ENCODE results near the gene APEH.
A peak's percentile ranks its signal among the peaks of the same experiment; 100 is the strongest.

The APEH gene

DNA sequence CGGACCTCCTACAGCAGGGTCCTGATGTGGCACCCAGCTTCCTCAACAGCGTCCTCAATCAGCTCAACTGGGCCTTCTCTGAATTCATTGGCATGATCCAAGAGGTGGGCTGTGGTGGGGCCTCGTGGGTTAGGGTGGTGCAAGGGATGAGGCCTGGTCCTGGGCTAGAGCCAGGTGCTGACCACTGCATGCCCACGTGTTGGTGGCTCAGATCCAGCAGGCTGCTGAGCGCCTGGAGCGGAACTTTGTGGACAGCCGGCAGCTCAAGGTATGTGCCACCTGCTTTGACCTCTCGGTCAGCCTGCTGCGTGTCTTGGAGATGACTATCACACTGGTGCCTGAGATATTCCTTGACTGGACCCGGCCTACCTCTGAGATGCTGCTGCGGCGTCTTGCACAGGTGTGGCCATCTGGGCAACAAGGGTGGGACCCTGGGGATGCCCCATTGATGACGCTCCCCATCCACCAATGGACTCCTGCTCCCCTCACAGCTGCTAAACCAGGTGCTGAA, 41.5 kb downstream of the APEH start:
- FAIRE-seq, result no peak

DNA sequence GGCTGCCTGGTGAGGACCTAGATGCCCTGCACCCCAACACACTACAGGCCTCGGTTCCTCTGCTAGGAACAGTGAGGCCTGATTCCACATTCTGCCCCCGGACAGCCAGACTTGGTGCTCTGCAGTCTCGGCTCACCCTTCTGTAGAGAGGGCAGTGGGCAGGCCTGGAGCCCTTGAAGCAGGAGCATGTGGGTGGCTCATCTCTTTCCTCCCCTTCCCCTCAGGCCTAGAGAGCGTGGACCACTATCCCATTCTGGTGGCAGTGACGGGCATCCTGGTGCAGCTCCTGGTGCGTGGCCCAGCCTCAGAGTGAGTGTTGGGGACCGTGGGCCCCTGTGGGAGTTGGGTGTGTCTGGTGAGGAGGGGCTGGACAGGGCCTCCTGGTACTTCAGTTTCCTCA, 42.0 kb downstream of the APEH start:
- no peak for FAIRE-seq

DNA sequence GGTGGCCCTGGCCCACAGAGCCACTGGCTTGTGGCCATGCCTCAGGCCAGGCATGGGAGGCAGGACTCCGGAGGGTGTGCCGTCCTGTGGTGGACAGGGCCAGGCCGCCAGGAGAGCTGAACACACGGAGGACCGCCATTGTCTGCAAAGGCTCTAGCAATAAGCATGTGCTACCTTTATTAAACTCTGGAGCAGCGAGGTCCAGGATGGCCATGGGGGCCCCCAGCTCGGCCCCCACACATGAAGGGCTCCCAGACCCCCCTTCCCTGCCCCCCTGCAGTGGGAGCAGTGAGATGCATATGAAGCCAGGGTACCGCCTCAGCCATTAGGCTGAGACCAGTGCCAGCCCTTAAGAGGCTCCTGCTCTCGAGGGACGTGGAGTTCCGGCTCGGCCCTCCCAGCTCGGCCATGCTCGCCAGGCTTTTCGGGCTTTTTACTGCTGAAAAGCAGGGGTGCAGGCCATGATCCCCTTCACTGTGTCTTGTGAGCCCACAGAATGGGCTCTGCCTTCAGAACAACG, 42.6 kb downstream of the APEH start:
- FAIRE-seq, result no peak

DNA sequence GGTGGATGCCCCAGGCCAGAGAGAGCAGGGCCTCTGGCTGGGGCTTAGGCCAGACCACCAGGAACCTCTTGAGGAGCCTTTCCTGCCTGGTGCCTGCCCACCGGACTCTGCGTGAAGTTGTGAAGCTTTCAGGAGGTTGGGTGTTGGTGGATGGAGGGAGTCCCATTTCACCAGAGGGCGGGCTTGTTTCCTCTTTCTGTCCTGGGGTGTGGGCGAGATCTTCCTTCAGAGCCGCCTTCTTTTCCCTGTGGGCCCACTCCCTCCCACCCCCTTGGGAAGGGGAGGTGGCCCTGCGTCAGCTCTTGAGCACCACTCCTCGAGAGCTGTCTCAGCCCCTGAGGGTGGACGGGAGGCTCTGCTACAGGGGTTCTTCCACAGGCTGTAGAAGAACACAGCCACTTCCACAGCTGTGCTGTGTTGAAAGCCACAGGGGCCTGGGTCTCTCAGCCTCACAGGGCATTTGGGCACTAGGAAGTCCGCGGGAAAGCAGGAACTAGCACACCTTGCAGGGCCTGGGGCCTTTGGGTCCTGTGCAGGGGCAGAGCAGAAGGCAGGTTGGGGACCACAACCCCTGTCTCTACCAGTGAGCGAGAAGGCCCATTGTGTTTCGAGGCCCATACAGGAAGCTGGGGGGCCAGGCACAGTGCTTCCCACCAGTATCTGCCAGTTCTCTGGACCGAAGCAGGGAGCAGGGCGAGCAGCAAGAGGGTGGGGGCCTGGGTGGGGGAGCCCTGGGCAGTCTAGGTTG, 43.2 kb downstream of the APEH start:
- no peak for FAIRE-seq

DNA sequence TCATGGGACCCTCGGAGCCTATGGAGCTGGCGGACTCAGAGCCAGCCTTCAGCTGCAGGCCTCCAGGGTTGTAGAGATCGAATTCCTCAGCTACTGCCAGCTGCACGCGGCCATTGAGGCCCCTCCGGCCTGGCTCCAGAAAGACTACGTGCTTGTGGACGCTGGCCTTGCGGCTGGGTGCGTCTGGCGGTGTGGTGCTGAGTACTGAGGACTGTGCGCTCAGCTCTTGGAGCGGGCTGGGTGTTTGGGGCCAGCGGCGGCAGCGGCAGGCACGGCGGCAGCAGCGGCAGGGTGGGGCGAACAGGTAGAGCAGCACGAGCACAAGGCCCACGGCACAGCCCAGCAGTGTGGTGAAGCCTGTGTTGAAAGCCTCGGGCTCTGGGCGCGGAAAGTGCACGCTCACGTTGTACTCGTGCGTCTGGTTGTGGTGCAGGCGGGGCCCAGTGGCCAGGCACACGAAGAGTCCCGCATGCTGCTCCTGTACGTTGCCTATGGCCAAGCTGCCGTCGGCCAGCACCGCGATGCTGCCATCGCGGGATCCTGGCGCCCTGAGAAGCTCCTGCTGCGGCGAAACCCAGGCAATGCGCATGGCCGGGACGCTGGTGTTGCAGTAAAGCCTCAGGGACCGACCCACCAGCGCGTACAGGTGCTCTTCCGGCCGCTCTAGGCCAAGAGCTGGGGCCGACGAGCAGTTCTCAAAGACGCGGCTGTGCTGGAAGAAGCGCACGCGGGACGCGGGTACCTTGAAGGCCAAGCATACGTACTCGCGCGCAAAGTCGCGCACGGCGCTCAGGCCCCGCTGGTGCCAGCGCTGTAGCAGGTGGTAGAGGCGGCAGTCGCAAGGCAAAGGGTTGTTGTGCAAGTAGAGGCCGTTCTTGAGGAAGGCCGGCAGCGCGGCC, 44.1 kb downstream of the APEH start:
- no peak for FAIRE-seq

DNA sequence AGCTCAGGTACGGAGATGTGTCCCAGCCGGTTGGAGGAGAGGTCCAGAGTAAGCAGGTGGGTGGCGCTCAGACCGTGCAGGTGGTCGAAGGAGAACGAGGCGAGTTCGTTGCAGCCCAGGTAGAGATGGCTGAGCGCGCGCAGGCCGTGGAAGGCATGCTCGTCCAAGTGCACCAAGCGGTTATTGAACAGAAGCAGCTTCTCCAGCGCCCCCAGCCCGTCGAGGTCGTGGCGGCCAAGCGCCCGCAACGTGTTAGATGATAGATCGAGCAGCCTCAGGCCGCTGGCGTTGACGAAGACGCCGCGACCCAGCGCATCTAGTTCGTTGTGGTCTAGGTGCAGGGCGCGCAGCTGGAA, 44.7 kb downstream of the APEH start:
- no peak for FAIRE-seq

DNA sequence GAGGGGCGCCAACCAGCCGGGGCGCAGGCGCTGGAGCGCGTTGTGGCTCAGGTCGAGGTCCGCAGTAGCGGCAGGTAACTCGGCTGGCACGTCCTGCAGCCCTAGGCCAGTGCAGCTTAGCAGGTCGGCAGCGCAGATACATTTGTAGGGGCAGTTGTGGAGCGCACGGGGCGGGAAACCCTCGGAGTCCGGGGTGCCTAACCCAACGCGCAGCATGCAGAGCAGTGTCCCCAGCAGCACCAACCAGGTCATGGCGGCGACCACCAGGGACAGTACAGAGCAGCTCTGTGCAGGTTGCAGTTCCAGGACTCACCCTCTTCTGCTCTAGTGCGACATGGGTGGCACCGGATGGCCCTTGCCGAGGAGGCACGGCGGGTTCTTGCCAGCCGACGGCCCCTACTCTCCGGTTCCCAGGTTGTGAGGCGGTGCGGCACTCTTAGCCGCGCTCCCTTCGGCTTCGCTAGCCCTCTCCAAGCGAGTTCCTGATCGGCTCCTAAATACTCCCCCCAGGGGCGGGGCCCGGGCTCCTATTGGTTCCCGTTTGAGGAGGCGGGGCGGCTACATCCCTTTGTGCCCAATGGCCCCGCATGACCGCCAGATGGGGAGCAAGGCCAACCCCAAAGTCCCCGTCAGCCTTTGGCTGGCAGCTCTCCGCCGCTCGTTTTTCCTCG, 45.2 kb downstream of the APEH start, which contains the start of gene AMIGO3:
TSS of gene AMIGO3 (minus strand) at position 471 of the 671 bp plus-strand sequence. CDS start at position 252, 219 bp downstream.
- FAIRE-seq, result no peak

DNA sequence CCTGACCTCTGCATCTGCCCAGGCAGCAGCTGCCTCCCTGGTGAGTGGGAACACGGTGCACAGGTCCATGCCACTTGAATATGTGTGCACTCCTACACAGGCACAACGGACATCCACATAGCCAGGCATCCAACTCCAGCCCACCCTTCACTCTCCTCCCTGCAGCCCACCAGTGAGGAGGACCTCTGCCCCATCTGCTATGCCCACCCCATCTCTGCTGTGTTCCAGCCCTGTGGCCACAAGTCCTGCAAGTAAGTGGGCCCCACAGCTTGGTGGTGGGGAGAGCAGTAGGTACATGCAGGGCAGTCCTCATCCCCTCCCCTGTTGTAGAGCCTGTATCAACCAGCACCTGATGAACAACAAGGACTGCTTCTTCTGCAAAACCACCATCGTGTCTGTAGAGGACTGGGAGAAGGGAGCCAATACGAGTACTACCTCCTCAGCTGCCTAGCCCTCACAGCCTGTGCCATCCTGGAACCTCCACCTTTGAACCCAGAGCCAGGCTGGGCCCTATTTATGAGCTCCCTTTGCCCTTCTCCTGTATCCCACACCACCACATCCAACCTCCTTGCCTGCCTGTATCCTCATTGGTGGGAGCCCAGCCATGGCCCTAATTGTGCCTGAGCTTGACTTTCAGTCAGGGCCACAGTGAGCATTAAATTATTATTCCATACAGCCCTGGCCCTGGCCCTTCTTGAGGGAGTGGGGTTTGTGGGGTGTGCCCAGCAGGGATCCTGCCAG, 46.9 kb downstream of the APEH start:
- FAIRE-seq, result no peak

DNA sequence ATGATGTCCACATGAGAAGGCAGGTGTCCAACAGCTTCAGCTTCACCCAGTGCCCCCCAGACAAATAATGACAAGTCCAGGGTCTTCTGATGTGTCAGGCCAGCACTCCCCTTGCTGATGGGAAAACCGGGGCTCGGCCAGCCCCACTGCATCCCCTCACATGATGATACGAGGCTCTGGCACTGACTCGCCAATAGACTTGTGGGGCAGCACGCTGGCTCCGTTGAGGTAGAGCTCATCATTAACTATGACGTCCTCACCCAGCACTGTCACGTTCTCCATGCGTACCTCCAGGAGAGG, 47.4 kb downstream of the APEH start:
- FAIRE-seq, result no peak

DNA sequence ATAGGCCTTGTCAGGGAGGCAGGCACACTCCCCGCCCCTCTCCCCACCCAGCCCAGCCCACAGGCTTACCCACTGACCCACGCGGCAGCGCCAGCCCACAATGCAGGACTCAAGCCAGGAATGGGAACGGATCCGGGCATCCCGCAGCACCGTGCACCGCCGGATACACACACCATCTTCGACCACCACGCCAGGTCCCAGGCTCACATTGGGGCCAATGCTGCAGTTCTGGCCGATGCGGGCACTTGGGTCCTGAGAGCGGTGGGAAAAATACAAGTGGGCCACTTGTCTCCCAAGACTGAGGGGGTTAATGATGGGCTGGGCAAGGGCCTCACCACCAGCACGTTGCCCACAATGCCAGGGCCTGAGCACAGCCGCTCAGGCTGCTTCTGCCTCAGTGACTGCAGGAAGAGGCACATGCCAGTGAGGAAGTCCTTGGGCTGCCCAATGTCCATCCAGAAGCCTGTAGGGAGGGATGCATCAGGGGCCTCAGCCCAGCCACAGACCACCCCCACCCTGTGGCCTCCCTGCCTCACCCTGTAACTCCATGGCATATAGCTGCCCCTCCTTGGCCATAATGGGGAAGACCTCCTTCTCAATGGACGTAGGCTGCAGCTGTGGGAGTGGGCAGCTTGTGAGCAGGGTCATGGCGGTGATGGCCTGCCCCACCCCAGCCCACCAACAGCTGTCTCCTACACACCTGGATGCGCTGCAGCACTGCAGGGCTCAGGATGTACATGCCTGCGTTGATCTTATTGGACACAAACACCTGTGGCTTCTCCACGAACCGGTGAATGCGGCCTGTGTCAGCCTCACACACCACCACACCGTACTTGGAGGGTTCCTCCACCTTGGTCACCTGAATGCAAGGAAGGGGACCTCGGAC, 48.0 kb downstream of the APEH start:
- no peak for FAIRE-seq

DNA sequence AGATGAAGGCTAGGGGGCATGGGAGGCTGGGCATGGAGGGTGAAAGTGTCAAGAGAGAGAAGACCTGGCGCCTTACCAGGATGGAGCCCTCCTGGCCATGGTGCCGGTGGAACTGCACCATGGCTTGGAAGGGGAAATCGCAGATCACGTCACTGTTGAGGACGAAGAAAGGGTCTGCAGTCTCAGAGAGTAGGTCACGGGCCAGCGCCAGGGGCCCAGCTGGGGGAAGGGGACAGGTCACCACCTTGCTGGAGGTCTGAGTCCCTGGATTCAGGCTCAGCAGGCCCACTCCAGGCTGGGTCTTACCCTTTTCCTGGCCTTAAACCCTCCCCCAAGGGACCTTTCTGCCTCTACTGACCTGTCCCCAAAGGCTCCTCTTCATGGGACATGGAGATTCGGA, 48.7 kb downstream of the APEH start:
- no peak for FAIRE-seq

DNA sequence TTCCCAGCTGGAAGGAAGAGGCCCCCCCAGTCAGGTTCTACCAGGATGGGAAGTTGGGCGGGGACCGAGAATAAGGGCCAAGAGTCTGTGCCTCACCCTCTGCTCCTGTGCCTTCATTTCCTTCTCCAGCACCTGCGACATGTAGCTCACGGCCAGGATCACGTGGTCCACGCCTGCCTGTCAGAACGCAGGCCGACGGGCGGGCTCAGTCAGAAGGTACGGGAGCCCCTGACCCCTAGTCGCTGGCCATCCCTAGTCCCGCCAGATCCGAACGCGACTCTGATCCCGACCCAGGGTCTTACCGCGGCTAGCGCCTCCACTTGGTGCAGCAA, 49.1 kb downstream of the APEH start:
- no peak for FAIRE-seq

DNA sequence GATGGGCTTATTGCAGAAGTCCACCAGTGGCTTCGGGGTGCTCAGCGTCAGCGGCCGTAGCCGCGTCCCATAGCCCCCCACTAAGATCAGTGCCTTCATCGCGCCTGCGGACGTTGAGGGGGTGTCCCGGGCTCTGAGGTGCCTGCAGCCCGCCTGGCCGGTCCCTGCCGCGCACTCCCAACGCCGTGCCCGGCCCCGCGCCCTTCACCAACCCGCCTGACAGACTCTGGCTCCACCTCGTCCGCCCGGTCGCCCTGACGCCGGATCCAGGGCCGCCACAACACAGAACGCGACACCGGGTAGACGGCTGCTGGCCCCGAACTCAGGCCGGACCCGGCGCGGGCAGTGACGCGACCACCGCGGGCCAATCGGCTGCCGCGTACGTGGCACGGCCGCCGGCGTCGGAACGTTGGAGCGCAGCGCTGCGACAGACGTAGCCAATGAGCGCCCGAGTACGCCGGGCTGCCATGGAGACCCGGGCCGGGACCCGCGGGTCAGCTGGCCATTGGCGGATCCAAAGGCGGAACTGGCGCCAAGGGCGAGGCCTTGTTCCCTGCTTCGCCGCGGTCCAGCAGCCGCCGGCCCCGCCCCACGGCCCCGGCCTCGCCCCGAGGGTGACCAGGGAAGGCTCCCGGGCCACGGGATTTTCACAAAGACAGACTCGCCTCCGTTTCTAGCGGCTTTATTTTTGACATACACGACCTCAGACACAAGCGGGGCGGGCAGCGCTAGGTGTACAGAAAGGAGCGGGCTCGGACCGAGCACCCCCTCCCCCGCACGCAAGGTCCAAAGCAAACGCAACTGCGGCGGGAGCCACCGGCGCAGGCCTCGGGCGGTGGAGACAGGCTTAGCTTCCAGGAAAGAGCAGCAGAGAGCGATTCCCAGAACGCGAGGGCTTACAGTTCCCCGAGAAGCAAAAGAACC, 49.7 kb downstream of the APEH start, which contains the start of gene GMPPB:
TSS of gene GMPPB (minus strand) at position 324 of the 924 bp plus-strand sequence. CDS start at position 99, 225 bp downstream.
- peak; percentile 41 for FAIRE-seq

DNA sequence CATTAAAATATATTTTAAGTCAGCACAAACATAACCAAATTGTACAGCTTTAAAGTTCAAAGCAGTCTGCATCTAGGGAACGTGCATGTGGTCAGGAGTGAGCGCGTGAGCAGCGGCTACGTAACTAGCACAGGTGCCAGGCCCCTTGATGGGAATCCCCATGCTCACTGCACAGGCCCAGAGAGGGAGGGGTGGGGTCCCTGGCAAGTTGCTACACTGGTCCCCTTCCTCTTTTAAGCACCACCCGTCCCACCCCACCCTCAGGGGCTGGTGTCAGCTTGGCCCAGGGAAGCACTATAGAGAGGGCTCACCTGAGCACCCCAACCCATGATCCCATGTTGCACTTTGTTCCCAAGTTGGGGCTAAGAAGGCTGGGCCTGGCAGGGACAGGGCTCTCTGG, 50.4 kb downstream of the APEH start:
- no peak for FAIRE-seq

DNA sequence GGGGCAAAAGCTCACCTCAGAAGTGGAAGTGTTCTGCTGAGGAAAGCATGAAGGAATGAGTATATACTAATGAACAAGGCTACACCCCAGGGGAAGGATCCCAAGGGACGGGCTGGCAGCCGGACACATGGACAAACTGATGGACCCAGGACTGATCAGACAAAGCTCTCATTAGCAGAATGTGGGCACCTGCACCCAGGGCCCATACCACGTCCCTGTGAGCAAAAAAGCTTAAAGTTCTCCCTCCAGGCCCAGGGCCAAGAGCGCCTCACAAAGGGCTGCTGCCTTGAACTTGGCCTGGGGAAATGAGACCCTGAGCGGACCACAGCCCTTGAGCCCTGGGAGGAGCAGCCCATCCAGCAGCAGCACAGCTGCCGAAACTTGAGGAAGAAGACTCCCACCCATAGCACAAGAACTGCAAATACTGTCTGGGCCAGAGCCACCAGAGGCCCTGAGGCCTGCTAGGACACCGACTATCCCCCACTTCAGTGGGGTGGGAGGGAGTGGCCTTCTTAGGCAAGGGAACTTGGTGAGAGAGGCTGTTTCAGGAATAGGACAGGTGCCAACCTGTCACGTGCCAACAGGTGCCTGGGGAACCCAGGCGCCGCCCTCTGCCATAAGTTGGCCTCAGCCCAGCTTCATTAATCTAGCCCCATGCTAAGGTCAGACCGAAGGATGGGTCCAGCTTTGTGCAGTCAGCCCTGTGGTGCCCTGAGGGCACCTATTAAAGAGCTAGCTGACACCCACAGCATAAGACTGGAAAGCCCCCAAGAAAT, 51.9 kb downstream of the APEH start:
- FAIRE-seq, result no peak

DNA sequence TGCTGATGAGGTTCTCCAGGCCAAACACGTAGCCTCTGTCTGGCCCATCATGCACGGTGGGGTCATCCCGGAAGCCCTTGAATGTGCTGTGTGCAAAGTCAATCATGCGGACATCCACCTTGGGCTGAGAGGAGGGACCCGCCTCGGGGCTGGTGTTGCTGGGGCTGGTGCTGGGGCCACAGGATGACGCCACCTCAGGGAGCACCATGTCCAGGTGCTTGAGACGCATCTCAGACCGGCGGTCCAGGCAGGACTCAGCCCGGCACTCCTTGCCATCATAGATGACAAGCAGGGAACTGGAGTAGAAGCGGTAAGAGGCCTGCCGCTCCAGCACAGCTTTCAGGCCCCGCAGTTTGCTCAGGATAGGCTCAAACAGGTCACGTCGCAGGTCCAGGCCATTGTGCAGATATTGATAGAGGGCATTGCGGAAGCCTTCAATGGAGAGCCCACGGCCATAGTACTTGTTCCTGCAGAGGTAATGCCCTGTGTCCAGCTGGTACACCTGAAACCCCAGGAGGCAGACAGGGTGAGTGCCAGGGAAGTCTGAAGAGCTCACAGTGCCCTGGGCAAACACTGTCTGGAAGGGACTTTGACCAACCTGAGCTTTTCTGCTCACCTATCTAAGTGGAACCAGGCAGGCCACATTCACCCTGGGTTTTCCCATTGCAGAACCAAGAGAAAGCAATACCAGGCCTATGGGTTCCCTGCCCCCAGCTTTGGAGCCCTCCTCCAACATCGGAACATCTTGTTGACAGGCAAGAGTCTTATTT, 53.2 kb downstream of the APEH start:
- no peak for FAIRE-seq

DNA sequence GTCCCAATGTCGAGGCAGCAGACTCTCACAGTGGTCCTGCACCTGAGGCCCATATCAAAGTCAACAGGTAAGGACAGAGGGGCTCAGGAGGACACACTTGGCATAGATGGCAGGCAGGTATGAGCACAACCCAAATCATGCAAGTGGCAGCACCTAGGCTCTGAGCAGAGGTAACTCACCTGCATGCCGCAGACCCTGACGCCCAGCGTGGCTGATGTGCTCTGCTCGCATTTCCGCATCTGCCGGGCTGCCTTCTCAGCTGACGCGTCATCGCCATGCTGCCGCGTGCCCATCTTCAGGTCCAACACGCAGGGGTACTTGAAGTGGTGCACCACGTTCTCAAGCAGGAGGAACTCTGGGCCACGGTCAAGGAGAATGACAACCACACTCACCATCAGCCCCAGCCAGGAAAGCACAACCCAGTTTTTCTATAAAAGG, 53.8 kb downstream of the APEH start:
- FAIRE-seq, result no peak

DNA sequence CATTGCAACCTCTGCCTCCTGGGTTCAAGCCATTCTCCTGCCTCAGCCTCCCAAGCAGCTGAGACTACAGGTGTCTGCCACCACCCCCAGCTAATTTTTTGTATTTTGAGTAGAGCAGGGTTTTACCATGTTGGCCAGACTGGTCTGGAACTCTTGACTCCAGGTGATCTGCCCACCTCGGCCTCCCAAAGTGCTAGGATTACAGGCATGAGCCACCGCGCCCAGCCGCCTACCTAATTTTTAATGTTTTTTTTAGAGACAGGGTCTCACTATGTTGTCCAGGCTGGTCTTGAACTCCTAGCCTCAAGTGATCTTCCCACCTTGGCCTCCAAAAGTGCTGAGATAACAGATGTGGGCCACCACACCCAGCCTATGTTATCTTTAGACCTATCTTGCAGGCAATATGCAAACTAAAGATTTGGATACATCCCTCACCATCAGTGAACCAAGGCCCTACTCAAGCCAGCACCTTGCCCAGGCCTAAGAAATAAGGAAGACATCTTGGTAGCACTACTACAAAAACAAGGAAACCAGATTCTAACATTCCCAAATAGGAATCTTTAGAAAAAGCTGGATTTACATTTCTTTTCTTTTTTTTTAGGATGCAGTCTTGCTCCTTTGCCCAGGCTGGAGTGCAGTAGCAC, 55.9 kb downstream of the APEH start:
- FAIRE-seq, result no peak
